HG03575 (cell line): Measurements from ENCODE around the gene WLS.

Experiments
- ATAC-seq: cut with Tn5 transposase; IDR thresholded peaks from one replicate; pipeline ENCODE4 v1.9.1; 2021; ENCODE audit not compliant: unreplicated experiment, insufficient number of reproducible peaks, low FRiP score; ENCODE audit errors: extremely low read depth

The WLS gene

DNA sequence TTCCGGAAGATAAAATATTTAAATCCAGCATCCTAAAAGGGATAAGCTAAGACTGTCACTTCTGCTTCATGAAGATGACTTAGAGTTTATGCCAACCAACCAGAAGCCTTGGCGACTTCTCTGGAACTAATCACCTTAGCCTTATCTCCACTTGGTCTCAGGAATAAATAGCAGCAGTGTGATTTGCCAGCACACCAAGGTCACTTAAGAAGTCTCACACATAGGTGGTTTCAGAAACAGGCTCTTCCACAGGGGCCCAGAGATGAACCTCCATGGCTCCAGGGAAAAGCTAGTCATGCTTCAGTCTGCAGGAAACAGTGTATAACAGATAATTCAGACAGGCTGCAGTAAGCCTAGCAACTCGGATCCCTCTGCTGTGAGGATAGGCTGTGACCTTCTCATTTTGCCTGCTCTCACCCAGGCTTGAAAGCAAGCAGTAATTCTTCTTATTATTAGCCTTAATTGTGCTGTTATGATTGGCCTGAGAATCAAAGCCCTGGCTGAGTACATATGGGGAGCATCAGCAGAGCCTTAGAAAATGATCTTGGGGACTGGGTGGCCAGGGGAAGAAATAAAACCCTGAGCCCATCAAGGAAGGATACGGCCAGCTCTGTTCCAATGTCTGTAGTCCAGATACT lies 84.7 kb downstream of the WLS start:
- ATAC-seq = no peak

DNA sequence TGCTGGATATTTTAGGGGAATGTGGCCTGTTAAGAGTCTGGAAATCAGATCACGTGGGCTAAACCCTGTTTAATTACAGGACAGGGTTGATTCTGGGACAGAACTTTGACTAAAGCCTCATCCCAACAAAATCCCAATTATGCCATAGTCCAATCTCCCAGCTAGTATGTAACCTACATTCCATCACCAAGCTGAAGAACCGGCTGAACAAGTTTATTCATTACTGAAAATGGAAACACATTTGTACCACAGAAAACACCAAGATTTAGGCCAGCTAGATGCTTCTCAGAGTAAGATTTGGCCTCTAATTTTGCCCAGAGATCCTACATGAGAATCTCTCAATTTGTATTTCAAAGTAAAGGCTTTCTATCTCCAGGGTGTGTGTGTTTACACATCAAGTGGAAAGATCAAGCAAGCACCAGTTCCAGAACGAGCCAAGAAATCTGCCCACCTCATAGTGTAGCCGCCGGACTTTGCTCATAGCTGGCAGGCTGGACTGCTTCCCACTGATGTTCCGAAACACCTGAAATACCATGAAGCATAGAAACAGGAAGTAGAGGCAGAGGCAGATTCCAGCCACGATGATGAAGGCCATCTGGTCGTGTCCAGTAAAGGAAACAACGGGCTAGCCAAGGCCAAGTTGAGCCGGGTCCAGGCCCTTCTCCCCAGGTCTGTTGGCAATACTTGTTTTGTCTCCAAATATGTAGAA lies 86.8 kb downstream of the WLS start:
- ATAC-seq = no peak

- ATAC-seq = no peak
These were observed 87.5 kb downstream of the WLS start for GRCh38 chr1:68144856-68145255.

DNA sequence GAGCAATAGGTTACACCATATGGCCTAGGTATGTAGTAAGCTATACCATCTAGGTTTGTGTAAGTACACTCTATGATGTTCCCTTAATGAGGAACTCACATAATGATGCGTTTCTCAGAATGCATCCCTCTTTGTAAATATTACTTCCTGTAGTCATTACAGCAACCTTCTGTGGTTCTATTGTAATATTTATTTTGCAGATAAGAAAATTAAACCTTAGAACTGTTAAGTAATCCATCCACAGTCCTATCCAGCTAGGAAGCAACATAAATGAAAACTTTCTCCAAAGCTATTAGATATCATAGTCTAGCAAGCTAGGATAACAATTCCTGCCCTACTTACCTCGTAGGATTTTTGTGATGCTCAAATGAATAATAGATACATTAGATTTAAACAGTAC lies 88.7 kb downstream of the WLS start:
- ATAC-seq = no peak

DNA sequence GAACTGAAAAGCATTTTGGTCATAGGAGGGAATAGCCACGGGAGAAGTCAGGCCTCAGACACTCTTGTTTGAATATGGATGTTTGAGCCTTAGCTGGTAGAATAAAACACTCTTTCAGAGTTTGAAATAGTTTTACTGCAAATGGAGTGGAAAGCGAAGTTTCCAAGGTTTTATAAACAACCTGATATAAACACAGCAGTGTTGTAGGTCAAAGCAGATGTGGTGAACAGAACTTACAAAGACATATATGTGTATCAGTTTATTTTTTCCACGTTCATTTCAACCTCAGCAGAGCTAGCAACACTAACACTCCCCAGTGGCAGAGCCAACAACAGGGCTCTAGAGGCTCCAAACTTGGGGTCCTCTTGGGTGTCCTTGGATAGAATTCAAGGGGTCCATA lies 89.9 kb downstream of the WLS start:
- no peak for ATAC-seq

- no peak for ATAC-seq
These were observed 90.3 kb downstream of the WLS start for GRCh38 chr1:68142036-68142435.

GRCh38 chr1:68141071-68142021 lies 91.0 kb downstream of the WLS start:
- ATAC-seq = no peak

- ATAC-seq = no peak
These were observed 91.8 kb downstream of the WLS start for GRCh38 chr1:68140536-68140935.

DNA sequence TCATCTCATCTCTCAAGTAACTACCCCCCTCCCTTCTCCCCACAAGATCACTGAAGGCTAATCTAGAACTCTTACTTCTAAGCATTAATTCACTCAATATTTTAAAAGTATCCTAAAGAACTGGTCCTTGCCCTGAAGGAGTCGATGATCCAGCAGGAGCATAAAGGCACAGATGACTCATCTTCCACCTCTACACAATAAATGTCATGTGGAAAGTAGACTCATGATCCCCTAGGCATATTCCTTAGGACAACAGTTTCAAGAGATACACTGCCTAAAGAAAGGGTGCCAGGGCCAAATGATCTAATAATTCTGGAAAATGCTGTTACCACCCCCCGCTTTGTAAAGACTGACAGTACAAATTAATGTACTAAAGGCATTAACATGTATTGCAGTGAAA lies 96.1 kb downstream of the WLS start:
- no peak for ATAC-seq

- no peak for ATAC-seq
These were observed 99.7 kb downstream of the WLS start for GRCh38 chr1:68132426-68133130.

DNA sequence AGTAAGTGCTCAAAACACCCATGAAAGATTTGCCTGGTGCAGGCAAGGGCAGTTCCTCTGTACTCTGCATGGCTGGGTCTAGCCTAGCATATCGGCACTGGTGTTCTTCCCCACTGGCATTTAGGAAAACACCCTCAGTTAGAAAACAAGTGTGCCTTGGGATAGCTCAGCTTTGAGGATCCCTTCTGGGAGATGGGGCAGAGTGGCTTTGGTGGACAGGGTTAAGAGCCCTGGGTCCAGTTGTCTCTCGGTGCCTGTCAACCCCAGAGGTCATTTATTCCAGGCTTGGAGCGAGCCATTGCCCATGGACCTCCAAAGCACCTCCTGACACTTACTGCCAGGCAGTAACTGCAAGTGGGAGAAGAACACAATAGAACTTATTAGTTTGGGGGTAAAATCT lies 101.1 kb downstream of the WLS start:
- no peak for ATAC-seq

GRCh38 chr1:68129536-68130250 lies 102.6 kb downstream of the WLS start:
- ATAC-seq = no peak

DNA sequence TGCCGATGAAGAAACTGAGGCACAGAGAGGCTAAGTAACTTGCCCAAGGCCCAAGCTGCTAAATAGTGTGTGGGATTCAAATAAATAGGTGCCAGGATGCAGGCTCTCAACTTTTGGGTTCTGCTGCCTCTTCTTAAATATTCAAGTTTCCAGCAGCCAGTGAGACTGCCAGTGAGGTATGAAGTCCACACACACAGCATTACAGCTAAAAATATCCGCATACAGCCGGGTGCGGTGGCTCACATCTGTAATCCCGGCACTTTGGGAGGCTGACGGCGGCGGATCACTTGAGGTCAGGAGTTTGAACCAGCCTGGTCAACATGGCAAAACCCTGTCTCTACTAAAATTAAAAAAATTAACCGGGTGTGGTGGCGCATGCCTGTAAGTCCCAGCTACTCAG lies 103.5 kb downstream of the WLS start:
- ATAC-seq = no peak

DNA sequence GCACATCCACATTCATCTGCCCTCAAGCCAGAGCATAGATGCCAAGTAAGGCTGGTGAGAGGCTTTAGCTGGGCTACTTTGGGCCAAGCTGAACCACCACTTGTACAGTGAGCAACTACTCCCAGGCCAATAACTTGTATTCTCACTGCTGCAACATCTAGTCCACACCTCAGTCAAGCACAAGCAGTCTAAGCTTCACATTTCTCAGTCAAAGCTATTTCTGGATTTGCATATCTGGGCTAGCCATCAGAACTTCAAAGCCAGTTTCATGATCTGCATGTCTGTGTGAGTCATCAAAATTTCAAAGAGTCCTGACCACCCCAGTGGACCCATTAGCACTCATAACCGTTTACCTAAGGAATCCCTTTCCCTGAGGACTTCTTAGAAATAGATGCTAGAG lies 104.2 kb downstream of the WLS start:
- no peak for ATAC-seq

- ATAC-seq = no peak
These were observed 110.8 kb downstream of the WLS start for GRCh38 chr1:68121536-68121935.

DNA sequence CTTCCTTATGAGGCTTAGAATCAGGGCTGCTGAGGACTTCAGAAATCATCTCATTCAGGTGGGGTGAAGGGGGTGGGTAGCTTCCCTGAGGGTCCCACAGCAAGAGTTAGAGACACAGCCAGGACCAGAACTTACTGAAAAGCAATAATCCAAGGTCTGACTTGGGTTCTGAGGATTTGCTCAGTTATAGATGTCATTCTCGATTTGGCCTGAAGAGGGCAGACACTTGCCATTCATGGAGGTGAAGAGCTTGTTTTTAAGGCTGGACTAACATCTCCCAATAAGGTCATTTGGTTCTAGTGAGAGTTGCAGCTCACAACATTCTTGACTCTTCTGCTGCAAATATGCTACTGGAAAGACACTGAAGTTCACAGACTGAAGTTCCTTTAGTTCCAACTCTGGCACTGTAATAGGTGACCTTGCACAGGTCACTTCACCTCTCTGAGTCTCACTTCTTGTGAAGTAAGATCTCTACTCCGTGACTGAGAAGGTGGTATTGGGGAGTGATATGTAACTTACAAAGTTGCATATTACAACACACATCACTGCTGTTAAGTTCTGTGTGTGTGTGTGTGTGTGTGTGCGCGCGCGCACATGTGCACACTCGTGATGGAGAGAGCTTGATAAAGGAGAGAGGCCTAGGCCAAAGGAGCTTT lies 112.1 kb downstream of the WLS start:
- ATAC-seq = peak; percentile 55

DNA sequence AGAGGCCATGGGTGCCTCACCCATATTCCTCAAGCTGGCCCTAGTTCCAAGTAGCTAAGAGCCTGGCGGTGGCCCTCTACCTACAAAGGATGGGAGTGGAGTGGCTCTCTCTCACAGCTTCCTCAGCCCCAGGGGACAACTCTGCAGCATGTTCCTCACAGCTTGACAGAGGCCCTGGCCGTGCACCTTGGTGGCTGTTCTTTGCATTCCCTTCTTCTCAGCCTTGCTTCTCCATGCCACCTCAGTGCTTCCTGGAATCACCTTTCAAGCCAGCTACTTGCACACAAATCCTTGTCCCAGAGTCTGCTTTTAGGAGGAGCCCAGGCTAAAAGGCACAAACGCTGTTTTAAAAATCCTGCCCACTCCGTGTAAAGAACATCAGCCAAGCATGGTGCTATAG lies 112.9 kb downstream of the WLS start:
- no peak for ATAC-seq

DNA sequence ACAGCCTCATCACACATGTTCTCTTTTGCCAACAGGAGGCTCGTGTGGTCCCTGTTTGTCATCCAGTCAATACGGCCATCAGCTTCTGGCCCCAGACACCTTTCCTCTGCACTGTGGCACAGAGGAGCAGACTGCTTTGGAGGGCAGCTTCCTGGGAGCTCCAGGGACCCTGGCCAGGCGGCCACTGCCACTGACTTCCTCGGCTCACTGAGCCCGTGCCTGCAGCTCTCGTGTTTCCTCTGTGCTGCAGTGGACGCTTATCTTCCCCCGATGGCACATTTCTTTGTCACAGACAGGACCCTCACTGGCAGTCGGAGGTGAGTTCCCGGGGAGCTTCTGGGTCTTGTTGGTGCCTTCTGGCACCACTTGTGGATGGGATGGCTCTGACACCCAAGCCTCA lies 114.9 kb downstream of the WLS start:
- no peak for ATAC-seq
